ENCODE data around the gene NR2C2.

NR2C2 gene

DNA sequence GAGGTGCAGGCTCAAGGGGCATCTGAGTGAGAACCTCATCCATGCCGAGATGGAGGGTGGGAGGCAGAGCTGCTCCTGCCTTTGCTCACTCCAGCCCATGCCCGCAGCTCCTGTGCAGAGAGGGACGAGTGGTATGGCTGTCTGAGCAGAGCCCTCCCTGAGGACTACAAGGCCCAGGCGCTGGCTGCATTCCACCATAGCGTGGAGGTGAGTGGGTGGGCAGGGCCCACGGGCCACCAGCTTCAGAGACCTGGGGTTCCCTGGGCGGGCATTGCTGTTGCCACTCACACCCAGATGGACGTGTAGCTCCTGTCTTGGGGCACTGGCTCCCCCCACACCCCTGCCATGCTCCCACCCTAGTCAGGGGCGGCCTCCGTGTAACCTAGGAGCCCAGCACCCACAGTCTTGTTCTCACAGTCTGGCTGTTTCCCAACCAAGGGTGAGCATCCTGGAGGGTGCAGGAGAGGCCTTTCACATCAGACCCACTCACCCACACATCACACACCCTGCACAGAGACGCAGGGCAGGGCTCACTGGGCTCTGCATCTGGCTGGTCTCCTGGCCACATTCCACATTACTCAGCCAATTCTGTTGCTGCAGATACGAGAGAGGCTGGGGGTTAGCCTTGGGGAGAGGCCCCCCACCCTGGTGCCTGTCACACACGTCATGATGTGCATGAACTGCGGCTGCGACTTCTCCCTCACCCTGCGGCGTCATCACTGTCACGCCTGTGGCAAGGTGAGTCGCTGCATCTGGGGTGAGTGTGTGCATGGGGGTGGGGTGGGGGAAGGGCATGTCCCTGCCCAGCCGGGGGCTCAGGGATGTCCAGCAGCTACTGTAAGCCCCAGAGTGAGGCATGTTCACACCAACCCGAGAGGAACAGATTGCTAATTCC is 25.3 kb upstream of the NR2C2 start:
- DNase-seq, result no peak

GRCh38 chr3:14922863-14923262 is 24.5 kb upstream of the NR2C2 start:
- no peak for DNase-seq

DNA sequence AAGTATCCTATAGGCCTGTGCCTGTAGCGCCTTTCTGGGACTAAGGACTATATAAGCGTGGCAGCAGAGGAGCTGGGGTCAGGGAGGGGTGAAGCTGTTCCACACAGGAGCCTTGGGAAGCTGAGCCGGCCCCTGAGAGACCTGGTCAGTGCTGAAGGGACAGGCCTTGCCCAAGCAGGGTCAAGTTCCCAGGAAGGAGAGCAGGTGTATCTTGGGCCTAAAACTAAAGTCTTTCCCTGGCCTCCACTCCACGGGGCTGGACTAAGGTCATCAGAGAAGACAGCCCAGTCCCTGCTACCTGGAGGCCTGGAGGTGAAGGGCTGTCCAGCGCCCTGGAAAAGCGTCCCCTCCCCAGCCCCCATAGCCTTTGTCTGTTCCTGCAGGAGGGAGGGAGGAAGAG is 23.9 kb upstream of the NR2C2 start:
- DNase-seq, result no peak

DNA sequence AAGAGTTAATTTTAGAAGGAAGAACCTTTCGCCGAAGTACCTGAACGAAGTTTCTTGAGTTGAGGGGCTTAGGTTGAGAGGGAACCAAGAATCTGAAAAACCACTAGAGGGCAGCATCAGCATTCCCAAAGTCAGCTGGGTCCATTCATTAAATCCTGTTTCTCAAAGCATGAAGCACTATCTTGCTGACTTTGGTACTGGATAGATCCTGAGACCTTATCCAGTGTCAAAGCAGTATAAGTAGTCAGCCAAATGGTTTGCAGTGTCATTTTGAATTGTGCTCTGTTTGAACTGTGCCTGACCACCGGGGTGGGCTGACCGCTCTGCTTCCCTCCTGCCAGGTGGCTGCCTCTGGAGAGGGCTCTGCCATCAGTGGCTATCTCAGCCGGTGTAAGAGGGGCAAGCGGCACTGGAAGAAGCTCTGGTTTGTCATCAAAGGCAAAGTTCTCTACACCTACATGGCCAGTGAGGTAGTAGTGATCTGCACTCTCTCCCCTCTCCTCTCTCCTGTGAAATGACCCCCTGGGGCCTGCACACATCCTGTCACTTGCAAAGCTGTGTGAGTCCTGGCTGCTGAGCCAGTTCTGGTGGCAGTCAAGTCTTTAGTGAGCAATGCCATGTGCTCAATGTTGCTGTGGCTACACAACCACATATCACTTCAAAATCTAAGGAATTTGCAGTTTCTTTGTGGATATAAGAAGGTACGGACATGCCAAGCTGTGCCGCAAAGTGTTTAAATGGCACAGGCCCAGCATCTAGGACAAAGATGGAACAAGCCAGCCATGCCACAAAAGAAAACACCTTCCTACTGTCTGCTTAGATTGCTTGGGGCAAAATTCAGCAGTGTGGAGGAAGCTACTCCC is 21.4 kb upstream of the NR2C2 start:
- DNase-seq, result peak; percentile 28

- DNase-seq, result no peak
These were observed 20.8 kb upstream of the NR2C2 start for GRCh38 chr3:14926592-14926991.

DNA sequence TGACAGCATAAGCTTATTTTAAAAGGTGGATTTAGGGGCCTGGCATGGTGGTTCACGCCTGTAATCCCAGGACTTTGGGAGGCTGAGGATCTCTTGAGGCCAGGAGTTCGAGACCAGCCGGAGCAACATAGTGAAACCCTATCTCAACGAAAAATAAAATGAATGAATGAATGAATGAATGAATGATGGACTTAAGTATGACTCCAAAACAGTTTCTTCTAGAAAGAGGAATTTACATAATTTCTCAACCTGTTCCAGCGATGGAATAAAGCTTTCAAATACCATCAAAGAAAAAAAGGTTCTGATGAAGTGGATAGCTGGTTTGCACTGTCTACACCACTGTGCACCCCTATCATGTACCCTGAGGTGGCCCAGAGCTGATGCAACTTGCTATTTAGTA is 20.1 kb upstream of the NR2C2 start:
- DNase-seq, result no peak

DNA sequence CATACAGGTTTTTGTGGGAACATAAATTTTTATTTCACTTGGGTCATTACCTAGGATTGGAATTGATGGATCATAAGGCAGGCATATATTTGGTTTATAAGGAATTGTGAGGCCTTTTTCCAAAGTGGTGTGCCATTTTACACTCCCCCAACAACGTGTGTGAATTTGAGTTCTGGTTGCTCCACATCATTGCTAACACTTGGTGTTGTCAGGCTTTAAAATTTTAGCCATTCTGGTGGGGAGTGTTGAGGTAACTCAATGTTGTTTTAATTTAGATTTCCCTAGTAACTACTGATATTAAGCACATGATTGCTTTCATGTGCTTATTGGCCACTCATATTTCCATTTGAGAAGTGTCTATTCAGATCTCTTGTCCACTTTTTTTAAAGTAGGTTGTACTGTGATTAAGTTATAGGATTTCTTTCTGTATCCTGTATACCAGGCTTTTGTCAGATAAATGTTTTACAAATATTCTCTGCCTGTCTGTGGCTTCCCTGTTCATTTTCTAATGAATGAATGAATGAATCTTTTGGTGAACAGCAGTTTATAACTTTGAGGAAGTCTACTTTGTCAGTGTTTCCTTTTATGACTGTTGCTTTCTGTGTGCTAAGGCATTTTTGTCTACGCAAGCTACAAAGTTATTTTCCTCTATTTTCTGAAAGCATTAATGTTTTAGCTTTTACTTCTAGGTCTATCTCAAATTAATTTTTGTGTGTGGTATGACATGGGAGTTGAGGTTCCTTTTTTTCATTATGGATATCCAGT is 17.9 kb upstream of the NR2C2 start:
- peak; percentile 8 for DNase-seq

- no peak for DNase-seq
These were observed 13.5 kb upstream of the NR2C2 start for GRCh38 chr3:14933820-14934425.

DNA sequence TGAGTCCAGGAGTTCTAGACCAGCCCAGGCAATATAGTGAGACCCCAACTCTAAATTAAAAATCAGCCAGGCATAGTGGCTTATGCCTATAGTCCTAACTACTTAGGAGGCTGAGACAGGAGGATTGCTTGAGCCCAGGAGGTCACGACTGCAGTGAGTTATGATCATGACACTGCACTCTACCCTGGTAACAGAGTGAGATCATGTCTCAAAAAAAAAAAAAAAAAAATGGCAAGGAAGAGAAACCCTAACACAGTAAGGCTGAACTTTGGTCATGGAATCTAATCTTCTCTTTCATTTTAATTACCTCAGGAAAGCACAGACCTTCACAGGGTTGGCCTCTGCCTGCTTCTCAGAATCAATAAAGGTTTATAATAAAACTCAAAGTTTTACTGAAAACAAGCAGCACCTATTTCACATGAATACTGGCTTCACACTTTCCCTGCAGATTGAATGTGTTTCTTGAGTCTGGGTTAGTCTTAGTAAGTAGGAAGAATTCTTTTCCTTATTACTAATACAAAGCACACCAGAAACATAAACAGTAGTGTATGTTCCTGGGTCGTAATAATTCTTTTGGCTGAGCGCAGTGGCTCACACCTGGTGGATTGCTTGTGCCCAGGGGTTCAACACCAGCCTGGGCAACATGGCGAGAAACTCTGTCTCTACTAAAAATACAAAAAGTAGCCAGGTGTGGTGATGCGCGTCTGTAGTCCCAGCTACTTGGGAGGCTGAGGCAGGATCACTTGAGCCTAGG is 11.6 kb upstream of the NR2C2 start:
- DNase-seq, result no peak

DNA sequence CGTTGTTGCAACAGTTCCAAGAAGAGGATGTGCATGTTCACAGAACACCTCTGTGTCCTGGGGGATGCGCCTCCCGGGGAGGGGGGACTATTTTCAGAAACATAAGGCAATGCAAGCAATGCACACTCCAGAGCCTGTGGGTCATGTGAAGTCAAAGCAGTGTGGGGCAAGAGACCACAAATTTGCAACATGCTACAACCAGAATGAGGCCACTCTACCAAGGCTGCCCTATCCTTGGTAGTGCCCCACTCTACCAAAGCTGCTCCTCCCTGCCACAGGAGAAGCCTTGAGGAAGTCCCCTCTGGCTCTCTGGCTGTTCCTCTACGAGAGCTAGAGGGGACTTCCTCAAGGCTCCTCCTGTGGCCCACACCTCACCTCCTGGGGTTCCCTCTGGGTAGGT is 8.4 kb upstream of the NR2C2 start:
- DNase-seq, result peak; percentile 77

GRCh38 chr3:14941871-14942270 is 5.5 kb upstream of the NR2C2 start:
- no peak for DNase-seq

- DNase-seq, result no peak
These were observed 4.3 kb upstream of the NR2C2 start for GRCh38 chr3:14943042-14943441.

DNA sequence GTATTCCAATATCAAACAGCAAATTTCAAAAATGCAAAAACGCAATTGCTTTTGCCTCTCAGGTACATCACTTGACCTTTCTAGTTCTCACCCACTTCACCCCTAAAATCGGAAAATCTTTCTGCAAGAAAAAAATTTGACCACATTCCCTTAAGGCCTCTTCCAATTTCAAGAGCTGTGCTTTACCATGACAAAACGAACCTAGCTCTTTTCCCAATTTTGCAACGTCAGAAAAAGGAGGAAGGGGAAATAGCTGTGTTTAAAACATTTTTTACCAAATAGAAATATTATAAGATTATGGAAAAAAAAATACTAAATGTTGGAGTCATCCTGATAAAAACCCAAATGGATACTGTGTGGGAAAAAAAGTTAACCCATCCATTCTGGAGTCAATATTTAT is 1.1 kb upstream of the NR2C2 start:
- DNase-seq, result no peak

GRCh38 chr3:14946739-14947099 is 664 bp upstream of the NR2C2 start:
- DNase-seq, result no peak

DNA sequence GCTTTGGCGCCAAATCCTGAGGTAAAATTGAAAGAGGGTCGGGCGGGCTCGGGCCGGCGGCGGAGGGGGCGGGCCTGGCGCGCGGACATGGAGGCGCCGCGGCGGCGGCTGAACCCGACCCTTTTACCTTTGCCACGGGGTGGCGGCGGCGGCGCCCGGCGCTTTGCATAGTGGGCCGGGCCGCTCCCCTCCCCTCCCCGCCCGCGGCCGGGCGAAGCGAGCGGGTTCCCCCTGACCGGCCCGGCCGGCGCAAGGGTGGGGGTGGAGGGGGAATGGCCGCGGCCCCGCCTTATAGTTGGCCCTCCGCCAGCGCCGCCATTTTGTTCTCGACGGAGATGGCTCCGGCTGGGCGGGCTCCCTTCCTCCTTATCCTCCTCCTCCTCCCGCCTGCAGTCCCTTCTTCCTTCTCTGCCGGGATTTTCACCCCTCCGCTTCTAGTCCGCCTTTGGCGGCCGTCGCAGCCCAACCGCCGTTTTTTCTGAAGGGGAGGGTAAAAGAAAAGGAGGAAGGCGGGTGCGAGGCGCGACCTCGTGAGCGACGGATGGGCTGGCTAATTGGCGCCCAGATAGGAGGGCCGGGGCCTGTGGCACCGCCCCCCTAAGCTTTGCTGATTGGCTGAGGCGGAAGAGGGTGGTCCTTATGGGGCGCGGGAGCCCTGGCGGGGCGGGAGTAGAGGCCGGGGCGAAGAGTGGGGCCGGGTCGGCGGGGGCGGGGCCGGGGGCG is 664 bp downstream of the NR2C2 start:
- peak; percentile 95 for DNase-seq

DNA sequence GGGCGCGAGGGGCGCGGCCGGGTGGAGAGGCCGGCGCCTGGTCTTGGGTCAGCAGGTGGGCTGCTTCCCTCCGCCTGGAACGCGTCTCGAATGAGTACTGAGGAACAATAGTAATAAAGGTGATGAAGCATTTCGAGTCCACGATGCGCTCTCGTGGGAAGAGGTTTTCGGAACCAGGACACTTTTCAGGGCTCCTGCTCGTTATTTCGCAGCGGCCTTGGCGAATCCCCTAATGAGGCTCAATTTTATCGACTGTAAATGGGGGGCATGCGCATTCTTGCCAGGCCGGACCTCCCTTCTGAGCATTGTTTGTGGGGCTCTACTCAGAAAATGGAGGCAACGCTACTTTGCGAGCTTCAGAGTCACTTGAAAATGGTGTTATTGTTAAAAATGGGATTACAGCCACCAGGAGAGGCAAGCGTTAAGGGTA is 1.2 kb downstream of the NR2C2 start:
- DNase-seq, result no peak

GRCh38 chr3:14949126-14949525 is 1.7 kb downstream of the NR2C2 start:
- no peak for DNase-seq

DNA sequence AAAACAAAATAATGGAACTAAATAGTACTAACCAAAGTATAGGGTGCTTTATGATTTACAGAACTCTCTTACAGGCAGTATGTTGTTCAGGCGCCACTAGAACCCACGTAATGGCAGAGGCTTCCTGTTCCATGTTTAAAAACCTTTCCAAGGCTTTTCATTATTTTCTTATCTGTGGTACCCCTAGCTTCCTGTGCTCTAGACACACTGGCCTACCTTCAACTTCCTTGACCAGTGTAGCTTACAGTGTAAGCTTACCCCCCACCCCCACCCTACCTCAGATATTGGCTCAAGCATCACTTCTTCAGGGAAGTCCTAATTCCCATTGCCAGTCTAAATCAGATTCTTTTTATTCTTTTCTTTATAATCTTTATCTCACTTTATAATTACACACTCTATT is 2.9 kb downstream of the NR2C2 start:
- no peak for DNase-seq

DNA sequence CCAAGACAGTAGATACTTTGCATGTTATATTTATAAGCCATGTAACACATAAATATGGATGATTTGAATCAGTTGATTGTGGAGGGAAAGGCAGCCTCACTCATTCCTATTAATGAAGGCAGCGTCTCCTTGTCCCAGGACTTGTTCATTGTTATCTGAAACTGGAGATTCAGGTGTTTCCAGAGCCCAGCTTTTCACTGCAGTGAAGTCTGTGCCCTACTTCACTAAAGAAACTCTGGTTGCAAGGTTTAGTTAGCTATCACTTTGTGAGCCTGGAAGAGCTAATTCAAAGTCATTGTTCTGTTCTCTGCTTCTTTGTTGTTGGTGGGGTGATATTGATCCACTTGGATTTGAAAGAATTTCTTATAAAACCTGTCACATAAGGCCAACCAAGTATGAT is 9.8 kb downstream of the NR2C2 start:
- DNase-seq, result no peak

DNA sequence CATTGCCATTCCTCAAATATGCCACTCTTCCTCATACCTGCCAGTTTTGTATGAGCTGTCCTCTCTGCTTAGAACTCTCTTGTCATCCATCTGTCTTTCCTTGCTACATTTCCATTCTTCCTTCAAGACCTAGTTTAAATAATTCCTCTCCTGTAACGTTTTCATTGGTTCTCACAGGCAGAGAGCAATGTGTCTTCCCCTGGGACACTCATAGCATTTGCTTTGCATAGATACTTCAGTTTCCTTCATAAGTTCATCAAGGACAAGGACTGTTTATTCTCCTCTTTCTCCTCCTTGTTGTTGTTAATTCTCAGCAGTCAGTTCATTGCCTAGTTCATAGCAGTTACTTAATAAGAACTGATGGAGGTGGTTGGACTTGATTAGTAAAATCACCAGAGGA is 10.5 kb downstream of the NR2C2 start:
- DNase-seq, result no peak

DNA sequence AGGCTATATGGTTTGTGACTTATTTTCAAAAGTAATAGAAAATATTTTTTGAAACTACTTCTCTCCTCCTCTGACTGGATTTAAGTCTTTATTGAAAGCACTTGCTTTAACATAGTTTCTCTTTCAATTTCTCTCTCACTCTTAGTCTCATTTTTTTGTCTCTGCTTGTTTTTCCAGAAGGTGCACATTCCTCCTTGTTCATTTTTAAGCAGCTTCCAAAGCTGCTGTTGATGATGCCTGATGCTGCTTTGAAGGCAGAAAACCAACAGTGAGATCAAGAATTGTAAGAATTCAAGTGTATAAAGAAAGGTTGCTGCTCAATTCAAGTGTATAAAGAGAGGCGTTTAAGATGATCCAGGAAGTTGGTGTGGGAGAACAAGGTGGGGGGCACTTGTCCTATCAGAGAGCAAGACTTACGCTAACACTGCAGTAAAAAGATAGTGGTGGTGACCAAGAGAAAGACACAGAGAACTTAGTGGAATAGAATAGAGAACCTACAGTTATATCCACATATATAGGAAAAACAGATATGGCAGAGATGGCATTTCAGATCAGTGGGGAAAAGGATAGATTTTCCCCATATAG is 12.1 kb downstream of the NR2C2 start:
- no peak for DNase-seq

Measured in MV-4-11 (cell line).